GM03348 (cell line): ENCODE data around the gene ADIRF.
"Not testable (repeated sequence)": the region's sequence is repeated elsewhere in the genome, so short reads cannot be mapped to it uniquely, and the experiment has no call there.

ENCODE experiments used
- DNase-seq: peaks from one replicate; pipeline ENCODE4 v3.0.0; 2012; ENCODE audit warnings: low spot score

The ADIRF gene

GRCh38 chr10:86946213-86947155 lies 21.8 kb upstream of the ADIRF start:
- no peak for DNase-seq

DNA sequence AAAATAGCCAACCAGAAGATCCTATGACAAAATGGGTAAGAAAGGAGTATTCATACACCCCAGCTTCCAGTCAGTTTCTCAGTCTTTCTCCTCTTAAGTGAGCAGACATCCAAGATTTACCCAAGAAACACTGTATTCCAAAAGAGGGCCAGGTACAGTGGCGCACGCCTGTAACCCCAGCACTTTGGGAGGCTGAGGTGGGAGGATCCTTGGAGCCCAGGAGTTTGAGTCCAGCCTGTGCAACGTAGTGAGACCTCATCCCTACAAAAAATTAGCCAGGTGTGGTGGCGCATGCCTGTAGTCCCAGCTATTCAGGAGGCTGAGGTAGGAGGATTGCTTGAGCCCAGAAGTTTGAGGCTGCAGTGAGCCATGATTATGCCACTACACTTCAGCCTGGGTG lies 20.5 kb upstream of the ADIRF start:
- DNase-seq = not testable (repeated sequence)

GRCh38 chr10:86950349-86950748 lies 17.9 kb upstream of the ADIRF start:
- no peak for DNase-seq

- no peak for DNase-seq
Measured at GRCh38 chr10:86951184-86951761, 17.0 kb upstream of the ADIRF start.

DNA sequence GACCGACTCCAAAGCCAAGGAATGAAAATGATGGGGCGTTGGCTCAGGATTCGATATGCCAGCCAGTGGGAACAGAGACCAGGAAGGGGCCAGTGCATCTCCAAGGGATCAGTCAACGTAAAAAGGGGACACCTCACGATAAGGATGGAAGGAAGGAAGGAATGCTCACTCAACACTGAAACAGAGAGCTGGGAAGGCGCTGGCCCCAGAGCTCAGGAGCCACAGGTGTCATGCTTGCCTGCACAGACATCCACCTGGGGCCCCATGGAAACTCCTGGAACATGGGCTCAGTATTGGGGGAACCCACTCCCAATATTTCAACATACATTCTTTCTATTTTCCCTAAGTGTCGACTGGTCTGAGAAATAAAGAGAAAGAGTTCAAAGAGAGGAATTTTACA lies 16.2 kb upstream of the ADIRF start:
- no peak for DNase-seq

DNA sequence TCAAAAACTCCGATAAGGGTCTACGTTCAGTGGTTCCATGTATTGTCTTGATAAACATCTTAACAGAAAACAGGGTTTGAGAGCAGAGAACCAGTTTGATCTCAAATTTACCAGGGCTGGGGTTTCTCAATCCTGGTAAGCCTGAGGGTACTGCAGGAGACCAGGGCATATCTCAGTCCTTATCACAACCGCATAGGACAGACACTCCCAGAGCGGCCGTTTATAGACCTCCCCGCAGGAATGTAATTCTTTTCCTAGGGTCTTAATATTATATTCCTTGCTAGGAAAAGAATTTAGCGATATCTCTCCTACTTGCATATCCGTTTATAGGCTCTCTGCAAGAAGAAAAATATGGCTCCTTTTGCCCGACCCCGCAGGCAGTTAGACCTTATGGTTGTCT lies 15.6 kb upstream of the ADIRF start:
- DNase-seq = not testable (repeated sequence)

- DNase-seq = no peak
Measured at GRCh38 chr10:86953747-86954680, 14.3 kb upstream of the ADIRF start.

- DNase-seq = no peak
Measured at GRCh38 chr10:86954681-86955500, 13.4 kb upstream of the ADIRF start.

DNA sequence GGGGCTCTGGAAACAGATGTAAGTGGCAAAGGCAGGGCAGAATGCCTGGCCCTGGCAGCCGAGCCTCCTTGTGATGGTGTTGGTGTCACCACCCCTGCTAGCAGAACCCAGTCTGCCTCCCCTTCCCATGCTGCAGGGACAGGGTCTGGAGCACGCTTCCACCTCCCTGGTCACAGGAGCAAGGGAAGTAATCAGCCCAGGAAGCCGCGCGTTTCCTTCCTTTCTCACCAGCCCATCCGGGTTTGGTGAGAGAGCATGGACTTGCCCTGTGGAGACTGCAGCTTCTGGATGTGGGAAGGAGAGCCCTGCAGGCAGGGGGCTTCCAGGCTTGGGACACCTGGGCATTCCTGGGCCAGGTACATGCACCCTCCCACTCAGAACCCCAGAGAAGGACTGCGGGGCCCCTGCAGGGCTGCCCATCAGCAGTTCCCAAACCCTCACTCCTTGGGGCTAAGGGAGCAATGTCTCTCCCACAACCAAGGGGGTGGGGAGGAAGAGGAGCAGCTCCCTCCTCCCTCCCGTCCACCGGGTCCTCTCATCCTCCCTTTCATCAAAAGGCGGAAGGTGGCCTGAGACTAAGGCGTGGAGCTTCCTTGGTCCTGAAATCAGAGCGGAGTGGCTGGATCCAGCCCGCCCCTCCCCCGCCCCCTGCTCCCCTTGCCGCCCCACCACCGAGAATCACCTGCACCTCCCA lies 12.6 kb upstream of the ADIRF start:
- no peak for DNase-seq

DNA sequence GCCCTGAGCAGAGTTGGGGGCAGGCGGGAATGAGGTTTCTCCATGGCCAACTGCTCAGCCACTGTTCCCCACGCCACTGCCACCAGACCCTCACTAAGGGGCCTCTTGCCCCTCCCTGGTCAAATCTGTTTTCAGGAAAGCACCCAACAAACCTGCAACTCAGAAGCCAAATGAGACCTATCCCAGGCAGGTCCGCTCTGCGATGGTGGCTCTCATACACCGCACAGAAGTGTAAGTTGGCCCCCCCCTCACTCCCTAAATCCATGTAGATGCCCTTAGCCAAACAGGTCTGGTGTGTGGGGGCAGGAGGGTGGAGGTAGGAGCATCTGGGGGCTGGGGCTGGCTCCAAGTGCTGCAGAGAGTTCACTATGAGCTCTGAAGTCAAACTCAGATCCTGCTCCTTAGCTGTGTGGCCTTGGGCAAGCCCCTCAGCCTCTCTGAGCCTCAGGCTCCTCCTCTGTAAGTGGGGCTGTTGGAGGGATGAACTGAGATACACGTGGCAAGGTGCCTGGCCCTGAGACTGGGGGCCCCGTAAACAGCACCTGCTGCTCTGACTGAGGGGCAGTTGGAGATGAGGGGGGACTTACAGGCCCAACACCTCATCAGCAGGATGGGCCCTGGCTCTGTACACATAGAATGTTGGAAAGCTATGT lies 12.0 kb upstream of the ADIRF start:
- DNase-seq = no peak

DNA sequence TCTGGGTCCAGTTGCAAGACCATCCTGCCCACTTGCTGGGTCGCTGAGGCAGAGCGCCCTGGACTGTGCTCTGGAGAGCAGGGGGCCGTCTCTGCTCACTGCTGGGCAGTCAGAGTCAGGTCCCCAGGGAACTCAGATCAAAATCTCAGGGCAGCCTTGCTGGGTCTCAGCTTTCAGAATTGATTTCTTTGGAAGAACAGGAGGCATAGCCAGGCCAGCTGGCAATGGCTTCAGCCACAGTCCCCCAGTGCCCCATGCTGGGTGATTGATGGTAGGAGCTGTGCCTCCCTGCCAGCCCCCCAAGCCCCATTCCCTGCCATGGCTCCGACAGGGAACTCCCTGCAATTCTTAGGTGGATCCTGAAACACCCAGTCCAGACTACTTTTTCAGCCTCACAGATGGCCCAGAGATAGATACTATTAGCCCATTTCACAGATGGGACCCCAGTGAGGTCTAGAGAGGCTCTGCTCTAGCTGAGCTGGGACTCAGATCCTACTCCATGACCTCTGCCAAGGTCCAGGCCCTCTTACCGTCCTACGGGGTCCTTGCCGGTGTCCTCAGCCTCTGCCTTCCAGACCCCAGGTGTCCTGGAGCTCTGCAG lies 11.3 kb upstream of the ADIRF start:
- DNase-seq = no peak

DNA sequence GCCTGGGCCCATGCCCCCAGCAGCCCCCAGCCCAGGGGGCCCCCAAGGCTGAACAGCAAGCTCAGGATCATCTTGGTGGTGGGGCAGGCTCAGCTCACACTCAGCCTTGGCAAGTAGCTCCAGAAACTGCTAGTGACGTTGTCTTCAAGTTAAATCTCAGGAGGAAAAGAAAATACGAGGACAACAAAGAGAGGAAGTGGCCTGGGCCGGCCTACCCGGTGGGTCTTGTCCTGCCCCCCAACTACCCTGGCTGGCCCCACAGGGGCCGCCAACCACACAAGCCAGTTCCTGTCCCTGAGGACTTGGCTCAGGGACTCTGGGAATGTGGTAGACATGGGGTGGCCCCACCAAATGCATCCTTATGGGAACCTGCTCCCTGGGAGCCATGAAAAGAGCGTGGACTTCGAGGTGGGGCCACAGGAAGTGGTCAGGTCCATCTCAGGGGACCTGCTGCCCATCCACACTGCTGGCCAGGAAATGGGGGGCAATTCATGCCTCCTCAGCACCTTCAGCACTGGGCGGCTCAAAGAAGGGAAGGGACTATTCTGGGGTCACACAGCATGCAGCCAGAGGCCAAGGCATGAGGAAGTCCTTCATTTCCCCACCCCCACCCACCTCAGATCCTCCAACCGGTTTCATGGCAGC lies 10.7 kb upstream of the ADIRF start, which contains the start of gene MMRN2:
TSS of gene MMRN2 (minus strand) at position 145 of the 645 bp plus-strand sequence. CDS start at position 71, 74 bp downstream.
- no peak for DNase-seq

DNA sequence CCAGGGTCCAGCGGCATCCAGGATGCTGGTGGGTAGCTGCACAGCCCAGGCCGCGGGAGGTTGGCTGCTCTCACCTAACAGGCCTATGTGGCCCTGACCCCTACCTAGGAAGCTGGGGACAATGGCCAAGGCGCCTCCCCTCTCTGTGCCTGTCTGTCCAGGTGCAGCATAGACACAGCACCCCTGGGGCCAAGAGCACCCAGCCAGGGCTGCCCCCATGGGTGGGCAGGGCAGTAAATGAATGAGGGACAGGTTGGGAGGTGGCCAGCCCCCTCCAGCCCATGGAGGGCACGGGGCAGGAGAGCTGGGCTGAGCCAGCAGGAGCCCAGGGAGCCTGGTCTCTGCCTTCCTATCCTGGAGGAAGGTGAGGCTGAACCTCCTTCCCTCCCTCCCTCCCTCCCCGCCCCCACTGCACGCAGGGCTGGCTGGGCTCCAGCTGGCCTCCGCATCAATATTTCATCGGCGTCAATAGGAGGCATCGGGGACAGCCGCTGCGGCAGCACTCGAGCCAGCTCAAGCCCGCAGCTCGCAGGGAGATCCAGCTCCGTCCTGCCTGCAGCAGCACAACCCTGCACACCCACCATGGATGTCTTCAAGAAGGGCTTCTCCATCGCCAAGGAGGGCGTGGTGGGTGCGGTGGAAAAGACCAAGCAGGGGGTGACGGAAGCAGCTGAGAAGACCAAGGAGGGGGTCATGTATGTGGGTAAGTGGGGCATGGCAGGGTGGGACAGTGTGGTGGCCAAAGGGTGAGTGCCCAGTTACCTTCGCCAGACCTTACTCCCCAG lies 10.0 kb upstream of the ADIRF start, which contains the start of gene SNCG:
TSS of gene SNCG (plus strand) at position 484 of the 785 bp plus-strand sequence. CDS start at position 583, 99 bp downstream.
- DNase-seq = no peak

GRCh38 chr10:86958901-86959736 lies 9.2 kb upstream of the ADIRF start:
- DNase-seq = peak; percentile 66

DNA sequence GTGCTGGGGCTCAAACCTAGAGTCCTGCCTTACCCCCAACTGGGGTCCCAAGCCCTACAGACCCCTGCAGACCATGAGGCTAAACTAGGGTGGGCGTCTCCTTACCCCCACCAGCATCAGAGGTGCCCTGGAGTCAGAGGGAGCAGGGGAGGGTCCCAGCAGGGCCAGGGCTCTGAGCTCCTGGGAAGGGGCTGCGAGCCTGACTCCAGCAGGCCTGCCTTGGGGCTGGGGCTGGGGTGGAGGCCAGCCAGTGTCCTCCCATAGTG lies 8.6 kb upstream of the ADIRF start:
- no peak for DNase-seq

GRCh38 chr10:86960003-86960862 lies 8.0 kb upstream of the ADIRF start:
- peak; percentile 80 for DNase-seq
